Stimulated activated CD4-positive, alpha-beta T cell treated with anti-CD3 and anti-CD28 coated beads, Interleukin-2, amount 100 ng/mL, for 4 hours (primary cell): Measurements from ENCODE around the gene IARS1.

Experiments used
- DNase-seq: peaks from one replicate; pipeline ENCODE4 v3.0.0-alpha.2; 2020; ENCODE audit warnings: low read depth

Gene IARS1

DNA sequence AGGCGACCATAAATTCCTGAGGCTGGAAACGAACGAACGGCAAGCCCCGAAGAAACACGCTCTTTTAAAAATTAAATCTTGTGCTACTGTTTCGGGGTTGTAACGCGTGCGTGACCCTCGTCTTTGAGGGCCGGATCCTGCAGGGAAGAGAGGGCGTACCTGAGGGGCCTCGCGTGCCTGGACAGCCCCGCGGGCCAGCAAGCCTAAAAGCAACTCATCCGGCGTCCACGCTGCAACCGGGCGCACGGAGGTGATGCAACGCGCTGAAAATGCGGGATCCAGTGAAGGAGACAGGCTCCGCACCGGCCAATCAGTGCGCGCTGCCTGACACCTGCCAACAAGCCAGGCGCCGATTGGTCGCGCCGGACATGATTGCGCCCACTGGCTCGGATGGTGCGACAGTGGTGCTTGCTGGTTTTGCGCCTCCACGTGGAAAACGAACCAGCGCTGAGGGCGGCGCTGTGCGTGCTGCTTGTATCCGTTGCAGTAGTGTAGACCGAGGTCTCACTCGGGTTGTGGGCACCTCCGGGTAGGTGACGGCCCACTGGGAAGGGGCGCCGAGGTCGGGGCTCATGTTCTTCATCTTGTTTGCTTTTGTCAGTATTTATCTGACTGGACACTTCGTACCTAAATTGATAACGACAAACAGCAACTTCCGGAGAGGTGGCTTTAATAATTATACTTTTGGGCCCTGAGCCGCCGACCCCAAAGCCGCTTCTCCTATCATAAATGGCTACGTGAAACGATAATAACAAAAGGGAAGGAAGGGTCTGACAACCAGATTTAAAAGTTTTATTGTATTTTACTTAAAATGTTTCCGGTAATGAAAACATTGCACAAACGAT lies at the start of gene IARS1:
Gene IARS1 (minus strand): TSS at position 246 of the 845 bp plus-strand sequence. CDS start 4,278 bp downstream, outside the sequence.
- DNase-seq, result peak; percentile 99

- DNase-seq, result no peak
Observed at GRCh38 chr9:92342825-92343488, 49.5 kb upstream of the IARS1 start.

DNA sequence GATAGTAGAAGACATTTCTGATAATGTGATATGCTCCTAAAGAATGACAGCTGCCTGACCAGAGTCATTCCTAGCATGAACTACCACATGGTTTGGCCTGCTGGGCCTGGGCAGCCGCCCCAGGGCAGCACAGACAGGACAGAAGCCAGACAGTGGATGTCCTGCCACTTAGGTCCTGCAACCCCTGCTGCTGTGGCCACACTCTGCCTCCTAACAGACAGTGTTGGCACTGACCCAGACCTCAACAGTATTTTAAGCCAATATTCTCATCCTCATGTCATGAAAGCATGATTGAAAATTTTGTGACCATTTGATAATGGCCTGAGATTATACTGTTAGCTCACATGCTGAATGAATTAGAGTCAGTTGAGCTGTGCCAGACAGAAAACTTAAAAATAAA lies 48.1 kb upstream of the IARS1 start:
- DNase-seq, result no peak

- DNase-seq, result no peak
Observed at GRCh38 chr9:92333282-92333634, 39.8 kb upstream of the IARS1 start.

GRCh38 chr9:92332577-92333281 lies 39.2 kb upstream of the IARS1 start:
- DNase-seq, result no peak

DNA sequence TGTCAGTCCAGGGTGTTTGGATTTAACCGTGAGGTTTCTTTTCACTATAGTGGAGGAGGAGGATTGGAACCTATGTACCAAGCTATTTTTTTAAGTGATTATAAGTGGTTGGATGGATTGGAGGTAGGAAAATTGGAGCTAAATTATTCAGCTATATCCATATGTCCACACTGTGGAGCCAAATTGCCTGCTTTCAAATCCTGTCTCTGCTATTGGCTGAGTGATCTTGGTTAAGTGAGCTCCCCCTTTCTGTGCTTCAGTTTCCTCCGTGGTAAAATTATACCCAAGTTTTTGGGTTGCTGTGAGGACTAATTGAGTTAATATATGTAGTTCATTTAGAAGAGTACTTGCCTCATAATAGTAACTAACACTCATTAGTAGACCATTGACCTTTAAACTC lies 34.7 kb upstream of the IARS1 start:
- no peak for DNase-seq

GRCh38 chr9:92327283-92327850 lies 33.9 kb upstream of the IARS1 start:
- DNase-seq, result no peak

GRCh38 chr9:92325991-92326500 lies 32.5 kb upstream of the IARS1 start:
- DNase-seq, result no peak

- peak; percentile 75 for DNase-seq
Observed at GRCh38 chr9:92325269-92325990, 31.9 kb upstream of the IARS1 start, which contains the start of the genes CENPP and NOL8. Gene CENPP (plus strand): TSS chr9:92325953. Gene NOL8 (minus strand): TSS chr9:92325350. CDS start chr9:92324161, 1,189 bp downstream.

- DNase-seq, result no peak
Observed at GRCh38 chr9:92324889-92325268, 31.4 kb upstream of the IARS1 start.

DNA sequence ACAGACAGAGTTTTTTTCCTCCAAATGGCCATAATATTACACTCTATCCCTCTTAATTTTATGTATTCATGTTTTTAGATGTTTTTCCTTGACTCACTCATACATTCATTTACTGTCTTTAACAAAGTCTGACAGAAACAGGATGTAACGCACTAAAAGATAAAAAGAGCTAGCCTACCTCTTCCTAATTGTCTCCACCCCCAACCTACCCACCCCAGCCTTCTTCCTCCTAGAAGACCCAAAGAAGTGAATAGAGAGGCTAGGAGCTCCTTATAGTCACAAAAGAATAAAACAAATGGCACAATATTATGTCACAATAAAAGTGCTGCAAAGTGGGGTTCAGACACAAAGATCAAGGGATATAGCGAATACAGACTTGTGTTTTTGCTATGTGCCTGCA lies 30.9 kb upstream of the IARS1 start:
- no peak for DNase-seq

DNA sequence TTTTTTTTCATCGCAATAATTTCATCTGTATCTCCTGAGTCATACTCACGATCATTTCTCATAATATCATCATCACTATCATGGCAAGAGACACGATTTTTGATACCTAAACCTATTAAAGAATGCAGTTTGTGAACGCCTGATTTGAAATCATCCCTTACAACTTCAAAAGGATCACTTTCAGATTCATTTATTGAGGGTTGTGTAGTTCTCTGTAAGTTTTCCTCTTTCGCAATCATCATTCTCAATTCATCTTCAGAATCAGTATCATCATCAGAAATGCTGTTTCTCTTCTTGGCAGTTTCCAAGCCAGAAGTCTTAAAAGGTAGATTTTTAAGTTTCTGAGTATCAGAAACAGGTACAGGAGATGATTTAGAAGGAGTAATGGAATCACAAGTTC lies 22.0 kb upstream of the IARS1 start:
- DNase-seq, result no peak

GRCh38 chr9:92313624-92314012 lies 20.1 kb upstream of the IARS1 start:
- DNase-seq, result no peak

GRCh38 chr9:92312887-92313623 lies 19.6 kb upstream of the IARS1 start:
- DNase-seq, result no peak

DNA sequence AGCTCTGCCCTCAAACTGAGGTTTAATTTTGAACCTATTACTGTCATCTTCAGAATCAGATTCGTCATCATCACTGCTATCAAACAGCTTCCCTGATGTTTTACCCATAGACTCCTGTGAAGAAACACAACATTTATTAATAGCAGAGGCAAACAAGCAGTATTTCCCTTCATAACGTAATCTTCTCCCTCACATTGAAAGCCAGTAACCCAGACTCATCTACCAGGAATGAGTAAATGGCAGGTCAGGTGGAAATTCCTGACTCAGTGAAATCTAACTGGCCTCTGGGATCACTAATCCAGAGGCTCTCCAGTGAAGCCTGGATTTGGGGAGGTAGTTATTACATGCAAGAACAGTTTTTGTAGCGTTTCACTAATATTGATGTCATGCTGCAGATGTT lies 17.1 kb upstream of the IARS1 start:
- no peak for DNase-seq

GRCh38 chr9:92308893-92309292 lies 15.4 kb upstream of the IARS1 start:
- DNase-seq, result no peak

GRCh38 chr9:92300936-92301335 lies 7.4 kb upstream of the IARS1 start:
- DNase-seq, result no peak

GRCh38 chr9:92299116-92299515 lies 5.6 kb upstream of the IARS1 start:
- no peak for DNase-seq

- DNase-seq, result no peak
Observed at GRCh38 chr9:92298036-92298435, 4.5 kb upstream of the IARS1 start.

DNA sequence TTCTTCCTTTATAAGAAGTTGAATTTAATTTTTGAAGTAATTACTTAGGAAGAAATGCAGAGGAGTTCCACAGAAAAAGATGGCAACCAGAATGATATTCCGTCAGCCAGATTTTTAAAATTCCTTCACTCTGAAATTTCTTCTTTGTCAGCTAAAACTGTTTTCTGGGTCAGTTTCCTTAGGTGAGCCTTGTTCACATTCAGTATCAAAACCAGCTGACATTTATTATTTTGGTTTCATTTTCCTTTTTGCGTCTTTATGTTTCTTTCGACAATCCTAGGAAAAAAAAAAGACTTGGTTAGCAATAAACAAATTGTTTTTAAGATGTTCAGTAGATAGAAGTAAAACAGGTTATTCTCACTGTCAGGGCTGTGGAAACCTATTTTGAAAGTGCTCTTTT lies 4.1 kb upstream of the IARS1 start:
- DNase-seq, result no peak

- no peak for DNase-seq
Observed at GRCh38 chr9:92295827-92296258, 2.3 kb upstream of the IARS1 start.
